ENCODE results near the gene THAP7.

The THAP7 gene

DNA sequence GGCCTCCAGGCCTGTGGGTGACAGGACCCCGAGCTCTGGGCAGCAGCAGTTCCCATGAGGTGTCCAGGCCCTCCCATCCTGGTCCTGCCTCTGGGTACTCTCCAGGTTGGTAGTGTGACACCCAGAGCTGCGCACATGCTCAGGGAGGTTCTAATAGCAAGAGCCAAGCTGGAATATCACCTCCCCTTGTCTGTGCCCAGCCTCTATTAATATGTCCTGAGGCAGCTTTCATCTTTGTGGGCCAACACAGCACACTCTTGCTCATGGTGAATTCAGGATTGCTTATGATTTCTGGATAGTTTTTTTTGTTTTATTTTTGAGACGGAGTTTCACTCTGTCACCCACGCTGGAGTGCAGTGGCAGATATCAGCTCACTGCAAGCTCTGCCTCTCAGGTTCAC lies 16.4 kb upstream of the THAP7 start:
- Histone ChIP-seq H3K4me2 (ENCODE audit: low read length) (no peak overlapping the region), H3K9me2 (replicated peaks; ENCODE audit: control insufficient read depth, low read length) (no peaks in the 10 kb centered on the region)
- TF ChIP-seq, protein P1, sequence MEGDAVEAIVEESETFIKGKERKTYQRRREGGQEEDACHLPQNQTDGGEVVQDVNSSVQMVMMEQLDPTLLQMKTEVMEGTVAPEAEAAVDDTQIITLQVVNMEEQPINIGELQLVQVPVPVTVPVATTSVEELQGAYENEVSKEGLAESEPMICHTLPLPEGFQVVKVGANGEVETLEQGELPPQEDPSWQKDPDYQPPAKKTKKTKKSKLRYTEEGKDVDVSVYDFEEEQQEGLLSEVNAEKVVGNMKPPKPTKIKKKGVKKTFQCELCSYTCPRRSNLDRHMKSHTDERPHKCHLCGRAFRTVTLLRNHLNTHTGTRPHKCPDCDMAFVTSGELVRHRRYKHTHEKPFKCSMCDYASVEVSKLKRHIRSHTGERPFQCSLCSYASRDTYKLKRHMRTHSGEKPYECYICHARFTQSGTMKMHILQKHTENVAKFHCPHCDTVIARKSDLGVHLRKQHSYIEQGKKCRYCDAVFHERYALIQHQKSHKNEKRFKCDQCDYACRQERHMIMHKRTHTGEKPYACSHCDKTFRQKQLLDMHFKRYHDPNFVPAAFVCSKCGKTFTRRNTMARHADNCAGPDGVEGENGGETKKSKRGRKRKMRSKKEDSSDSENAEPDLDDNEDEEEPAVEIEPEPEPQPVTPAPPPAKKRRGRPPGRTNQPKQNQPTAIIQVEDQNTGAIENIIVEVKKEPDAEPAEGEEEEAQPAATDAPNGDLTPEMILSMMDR (IDR thresholded peaks at IDR 0.05; ENCODE audit: low read depth, low read length, poor library complexity, severe bottlenecking): no peak
- no peak for TF ChIP-seq EZH2phosphoT487 (IDR thresholded peaks at IDR 0.05; ENCODE audit: borderline replicate concordance, low read length)

DNA sequence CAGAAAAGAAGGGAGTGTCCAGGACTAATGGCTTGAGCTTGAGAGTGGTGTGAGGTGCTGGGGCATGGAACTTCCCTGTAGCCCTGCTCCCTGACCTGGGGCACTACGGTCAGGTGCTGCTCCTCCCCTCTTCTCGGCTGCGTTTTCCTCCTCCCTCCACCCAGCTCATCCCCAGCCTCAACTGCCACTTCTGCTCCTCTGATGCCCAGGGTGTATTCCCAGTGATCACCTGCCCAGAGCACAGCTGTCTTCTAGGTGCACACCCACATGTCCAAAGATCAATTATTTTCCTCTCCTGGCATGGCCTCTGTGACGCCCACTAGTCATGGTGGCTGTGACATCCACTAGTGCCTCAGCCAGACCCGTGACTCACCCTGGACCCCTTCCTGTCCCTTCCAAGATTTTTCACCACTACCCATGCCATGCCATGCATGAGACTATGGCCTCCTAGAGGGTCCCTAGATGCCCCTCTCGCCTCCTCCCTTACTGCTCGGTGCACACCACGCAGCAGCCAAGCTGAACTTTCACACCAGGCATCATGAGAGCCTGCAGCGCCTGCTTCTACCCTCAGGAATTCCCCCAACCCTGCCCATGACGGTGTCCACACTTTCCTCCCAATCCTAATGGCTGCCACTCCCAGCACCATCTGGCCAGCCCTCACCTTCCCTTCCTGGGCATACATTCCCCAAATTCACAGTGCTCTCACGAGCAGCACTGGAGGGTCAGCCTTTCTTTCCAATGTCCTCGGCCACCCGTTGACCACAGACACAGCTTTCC lies 14.9 kb upstream of the THAP7 start:
- Histone ChIP-seq H4K20me1 (ENCODE audit: control insufficient read depth, insufficient read depth, low read depth, low read length) (peaks cover 3% of the 10 kb centered on the region; the same call in 1 of the 2 replicates), H3K36me3 (ENCODE audit: control insufficient read depth, low read length) (no peaks in the 10 kb centered on the region), H3K4me2 (ENCODE audit: low read length) (no peak overlapping the region), H3F3A (ENCODE audit: control insufficient read depth, insufficient read depth) (no peaks in the 10 kb centered on the region), H3K9me2 (replicated peaks; ENCODE audit: control insufficient read depth, low read length) (no peaks in the 10 kb centered on the region), H3K27ac (ENCODE audit: low read depth, low read length) (no peak overlapping the region), H3K4me1 (ENCODE audit: control insufficient read depth, low read length) (peaks cover 21% of the 10 kb centered on the region), H3K79me2 (ENCODE audit: control insufficient read depth, low read length) (no peaks in the 10 kb centered on the region), H3K4me3 (ENCODE audit: low read length) (no peak overlapping the region), H3K9me3 (ENCODE audit: control insufficient read depth, insufficient read depth, low read length) (no peaks in the 10 kb centered on the region), H3K27me3 (ENCODE audit: control insufficient read depth, low read length) (peaks cover 11% of the 10 kb centered on the region; the same call in 1 of the 2 replicates)
- TF ChIP-seq EZH2phosphoT487 (IDR thresholded peaks at IDR 0.05; ENCODE audit: borderline replicate concordance, low read length): no peak
- TF ChIP-seq, protein P1 (IDR thresholded peaks at IDR 0.05; ENCODE audit: low read depth, low read length, poor library complexity, severe bottlenecking): no peak

More for the DNA sequence above, 16.4 kb upstream of the THAP7 start:
- Histone ChIP-seq H3F3A (ENCODE audit: control insufficient read depth, insufficient read depth) (no peaks in the 10 kb centered on the region), H3K4me3 (ENCODE audit: low read length) (no peak overlapping the region), H3K36me3 (ENCODE audit: control insufficient read depth, low read length) (no peaks in the 10 kb centered on the region), H3K9me3 (ENCODE audit: control insufficient read depth, insufficient read depth, low read length) (no peaks in the 10 kb centered on the region), H3K27ac (ENCODE audit: low read depth, low read length) (no peak overlapping the region), H3K79me2 (ENCODE audit: control insufficient read depth, low read length) (no peaks in the 10 kb centered on the region), H3K27me3 (ENCODE audit: control insufficient read depth, low read length) (peaks cover 11% of the 10 kb centered on the region; the same call in 1 of the 2 replicates), H3K4me1 (ENCODE audit: control insufficient read depth, low read length) (peaks cover 19% of the 10 kb centered on the region), H4K20me1 (ENCODE audit: control insufficient read depth, insufficient read depth, low read depth, low read length) (peaks cover 4% of the 10 kb centered on the region; the same call in 1 of the 2 replicates)

DNA sequence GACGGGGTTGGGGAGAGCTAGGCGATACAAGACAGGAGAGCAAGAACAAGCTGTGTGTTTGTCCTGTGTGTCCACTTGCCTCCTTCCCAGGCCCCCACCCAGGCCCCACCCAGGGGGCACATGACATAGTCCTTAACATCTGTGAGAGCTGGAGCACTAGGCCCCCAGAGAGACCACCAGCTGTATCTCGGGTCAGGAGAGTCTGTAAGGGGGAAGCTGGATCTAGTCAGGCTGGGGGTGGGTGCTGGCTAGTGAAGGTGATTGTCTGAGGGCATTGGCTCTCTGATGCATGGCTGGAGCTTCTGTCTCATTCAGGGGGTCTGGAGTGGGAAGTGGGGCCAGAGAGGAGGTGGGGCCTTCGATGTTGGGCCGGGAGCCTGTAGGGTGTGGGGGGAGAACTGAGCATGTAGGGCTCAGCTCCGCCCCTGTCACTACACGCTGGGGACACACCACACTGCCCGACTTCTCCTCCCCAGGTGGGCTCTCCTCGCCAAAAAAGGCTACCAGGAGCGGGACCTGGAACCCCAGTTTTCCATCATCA lies 13.6 kb upstream of the THAP7 start:
- no peaks in the 10 kb centered on the region for H3K9me3 ChIP-seq (ENCODE audit: control insufficient read depth, insufficient read depth, low read length)
- no peaks in the 10 kb centered on the region for H4K20me1 ChIP-seq (ENCODE audit: control insufficient read depth, insufficient read depth, low read depth, low read length)
- no peaks in the 10 kb centered on the region for H3K36me3 ChIP-seq (ENCODE audit: control insufficient read depth, low read length)
- H3K9me2 ChIP-seq (replicated peaks; ENCODE audit: control insufficient read depth, low read length): no peaks in the 10 kb centered on the region
- no peak overlapping the region for H3K4me3 ChIP-seq (ENCODE audit: low read length)
- no peaks in the 10 kb centered on the region for H3F3A ChIP-seq (ENCODE audit: control insufficient read depth, insufficient read depth)
- no peak overlapping the region for H3K4me2 ChIP-seq (ENCODE audit: low read length)
- TF ChIP-seq EZH2phosphoT487 (IDR thresholded peaks at IDR 0.05; ENCODE audit: borderline replicate concordance, low read length): no peak
- TF ChIP-seq, protein P1 (IDR thresholded peaks at IDR 0.05; ENCODE audit: low read depth, low read length, poor library complexity, severe bottlenecking): no peak
- H3K27ac ChIP-seq (ENCODE audit: low read depth, low read length): no peak overlapping the region
- no peaks in the 10 kb centered on the region for H3K79me2 ChIP-seq (ENCODE audit: control insufficient read depth, low read length)
- peaks cover 21% of the 10 kb centered on the region for H3K4me1 ChIP-seq (ENCODE audit: control insufficient read depth, low read length)
- peaks cover 11% of the 10 kb centered on the region; the same call in 1 of the 2 replicates for H3K27me3 ChIP-seq (ENCODE audit: control insufficient read depth, low read length)
